ENCODE results near the gene SSTR1.

DNA sequence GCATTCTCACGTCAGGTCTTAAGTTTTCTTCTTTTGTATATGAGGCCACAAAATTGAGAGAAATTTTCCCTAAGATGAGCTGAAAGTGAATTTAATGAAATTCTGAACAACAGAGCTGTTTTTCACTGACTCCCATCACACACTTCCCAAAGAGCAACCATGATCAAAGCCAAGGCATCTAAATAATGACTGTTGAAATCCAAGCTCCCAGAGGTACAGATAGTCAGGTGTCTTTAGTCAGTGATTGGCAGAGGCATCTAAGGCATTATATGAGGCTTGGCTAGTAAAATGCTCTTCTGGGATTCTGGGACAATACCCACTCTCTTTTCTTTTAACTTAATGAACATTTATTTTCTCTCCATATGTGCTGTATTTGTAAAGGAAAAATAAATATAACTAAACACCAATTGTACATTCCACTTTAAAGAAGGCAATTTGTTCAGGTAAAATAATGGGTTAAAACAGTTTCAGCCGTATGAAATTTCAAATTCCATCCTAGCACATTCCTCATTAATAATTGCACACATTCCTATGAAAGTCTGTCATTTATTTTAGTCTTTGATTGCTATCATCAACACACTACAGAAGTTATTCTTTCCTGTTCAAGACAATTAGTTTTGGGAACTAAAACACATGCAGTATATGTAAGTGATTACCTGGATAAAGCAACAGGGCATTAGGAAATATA, 871 bp upstream of the SSTR1 start:
- no peak for TF ChIP-seq POLR2A (IDR thresholded peaks at IDR 0.05)
- TF ChIP-seq, protein P1, sequence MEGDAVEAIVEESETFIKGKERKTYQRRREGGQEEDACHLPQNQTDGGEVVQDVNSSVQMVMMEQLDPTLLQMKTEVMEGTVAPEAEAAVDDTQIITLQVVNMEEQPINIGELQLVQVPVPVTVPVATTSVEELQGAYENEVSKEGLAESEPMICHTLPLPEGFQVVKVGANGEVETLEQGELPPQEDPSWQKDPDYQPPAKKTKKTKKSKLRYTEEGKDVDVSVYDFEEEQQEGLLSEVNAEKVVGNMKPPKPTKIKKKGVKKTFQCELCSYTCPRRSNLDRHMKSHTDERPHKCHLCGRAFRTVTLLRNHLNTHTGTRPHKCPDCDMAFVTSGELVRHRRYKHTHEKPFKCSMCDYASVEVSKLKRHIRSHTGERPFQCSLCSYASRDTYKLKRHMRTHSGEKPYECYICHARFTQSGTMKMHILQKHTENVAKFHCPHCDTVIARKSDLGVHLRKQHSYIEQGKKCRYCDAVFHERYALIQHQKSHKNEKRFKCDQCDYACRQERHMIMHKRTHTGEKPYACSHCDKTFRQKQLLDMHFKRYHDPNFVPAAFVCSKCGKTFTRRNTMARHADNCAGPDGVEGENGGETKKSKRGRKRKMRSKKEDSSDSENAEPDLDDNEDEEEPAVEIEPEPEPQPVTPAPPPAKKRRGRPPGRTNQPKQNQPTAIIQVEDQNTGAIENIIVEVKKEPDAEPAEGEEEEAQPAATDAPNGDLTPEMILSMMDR (IDR thresholded peaks at IDR 0.05): no peak

Measured in uterus (tissue), 2 donors.